HG03342 (cell line): ENCODE results near the gene RIMBP2.

Experiments
- ATAC-seq: cut with Tn5 transposase; IDR thresholded peaks from one replicate; pipeline ENCODE4 v1.9.1; 2021; ENCODE audit warnings: mild to moderate bottlenecking, moderate library complexity; ENCODE audit not compliant: unreplicated experiment

RIMBP2 gene

GRCh38 chr12:130685850-130686249 lies 30.2 kb downstream of the RIMBP2 start:
- no peak for ATAC-seq

DNA sequence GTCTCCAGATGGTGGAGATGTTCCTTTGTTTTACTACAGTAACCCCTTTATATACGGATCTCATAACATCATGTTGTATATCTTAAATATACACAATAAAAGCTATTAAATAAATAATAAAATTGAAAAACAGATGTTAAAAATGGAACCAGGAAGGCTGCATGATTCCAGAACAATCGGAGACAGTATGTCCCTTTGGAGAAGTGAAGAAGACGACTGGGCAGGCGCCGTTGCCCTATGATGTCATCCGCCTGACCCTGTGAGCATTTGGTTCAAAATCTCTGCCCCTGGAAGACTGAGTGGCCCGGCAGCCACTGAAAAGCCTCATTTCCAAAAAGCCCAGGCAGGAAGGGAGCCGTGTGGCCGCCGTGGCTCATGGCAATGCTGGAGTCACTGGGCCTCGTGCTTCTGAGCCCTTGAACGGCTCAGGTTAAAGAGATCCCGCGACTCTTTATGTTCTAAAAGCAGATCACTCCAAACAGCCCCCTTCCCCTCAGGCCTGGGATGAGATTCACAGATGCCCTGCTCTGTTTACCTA lies 30.8 kb downstream of the RIMBP2 start:
- no peak for ATAC-seq

DNA sequence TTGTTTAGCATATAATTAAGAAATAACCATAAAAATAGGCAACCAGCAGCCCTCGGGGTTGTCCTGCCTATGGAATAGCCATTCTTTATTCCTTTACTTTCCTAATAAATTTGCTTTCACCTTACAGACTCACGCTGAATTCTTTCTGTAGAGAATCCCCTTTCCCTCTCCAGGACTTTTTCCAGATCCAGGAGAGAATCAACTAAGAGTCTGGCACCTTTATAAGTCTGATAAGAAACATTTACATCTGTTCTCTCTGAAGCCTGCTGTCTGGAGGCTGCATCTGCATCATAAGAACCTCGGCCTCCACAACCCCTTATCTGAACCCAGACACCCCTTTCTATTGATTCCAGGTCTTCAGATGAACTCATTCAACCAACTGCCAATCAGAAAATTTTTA lies 32.3 kb downstream of the RIMBP2 start:
- ATAC-seq: no peak

- no peak for ATAC-seq
These were observed 33.0 kb downstream of the RIMBP2 start for GRCh38 chr12:130683080-130683479.

- ATAC-seq: no peak
These were observed 35.6 kb downstream of the RIMBP2 start for GRCh38 chr12:130680451-130680990.

- ATAC-seq: no peak
These were observed 38.0 kb downstream of the RIMBP2 start for GRCh38 chr12:130677957-130678558.

- no peak for ATAC-seq
These were observed 40.3 kb downstream of the RIMBP2 start for GRCh38 chr12:130675791-130676190.

DNA sequence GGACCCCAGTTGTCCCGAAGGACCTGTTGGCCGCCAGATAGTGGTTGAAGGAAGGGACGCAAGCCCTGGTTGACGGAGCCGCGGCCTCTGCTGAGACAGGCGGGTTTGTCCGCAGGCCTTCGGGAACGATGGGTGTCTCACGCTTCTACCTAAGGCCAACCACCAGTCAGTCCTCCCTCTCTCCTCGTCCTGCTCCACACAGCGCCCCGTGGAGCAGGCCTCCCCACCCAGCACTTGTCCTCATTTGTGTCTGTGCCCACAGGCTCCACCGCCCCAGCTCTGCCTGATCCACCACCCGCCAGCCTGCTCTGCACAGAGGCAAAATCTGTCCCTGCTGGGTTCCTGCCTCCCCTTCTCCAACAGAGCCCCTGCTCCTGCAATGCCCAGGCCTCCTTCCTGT lies 41.0 kb downstream of the RIMBP2 start:
- no peak for ATAC-seq

DNA sequence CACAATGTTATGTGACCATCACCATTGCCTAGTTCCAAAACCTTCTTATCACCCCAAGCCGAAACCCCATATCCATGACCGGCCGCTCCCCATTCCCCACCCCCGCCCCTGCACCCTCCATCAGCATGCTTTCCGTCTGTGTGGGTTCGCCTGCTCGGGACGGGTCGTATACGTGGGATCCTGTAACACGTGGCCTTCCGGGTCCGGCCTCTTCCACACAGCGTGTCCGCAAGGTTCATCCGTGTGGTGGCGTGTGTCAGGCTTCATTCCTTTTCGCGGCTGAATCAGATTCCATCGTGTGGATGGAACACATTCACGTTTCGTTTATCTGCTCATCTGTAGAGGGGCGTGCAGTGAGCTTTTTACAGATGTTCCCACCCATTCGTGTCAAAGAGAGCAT lies 41.4 kb downstream of the RIMBP2 start:
- no peak for ATAC-seq

GRCh38 chr12:130673036-130673705 lies 42.9 kb downstream of the RIMBP2 start:
- ATAC-seq: no peak

DNA sequence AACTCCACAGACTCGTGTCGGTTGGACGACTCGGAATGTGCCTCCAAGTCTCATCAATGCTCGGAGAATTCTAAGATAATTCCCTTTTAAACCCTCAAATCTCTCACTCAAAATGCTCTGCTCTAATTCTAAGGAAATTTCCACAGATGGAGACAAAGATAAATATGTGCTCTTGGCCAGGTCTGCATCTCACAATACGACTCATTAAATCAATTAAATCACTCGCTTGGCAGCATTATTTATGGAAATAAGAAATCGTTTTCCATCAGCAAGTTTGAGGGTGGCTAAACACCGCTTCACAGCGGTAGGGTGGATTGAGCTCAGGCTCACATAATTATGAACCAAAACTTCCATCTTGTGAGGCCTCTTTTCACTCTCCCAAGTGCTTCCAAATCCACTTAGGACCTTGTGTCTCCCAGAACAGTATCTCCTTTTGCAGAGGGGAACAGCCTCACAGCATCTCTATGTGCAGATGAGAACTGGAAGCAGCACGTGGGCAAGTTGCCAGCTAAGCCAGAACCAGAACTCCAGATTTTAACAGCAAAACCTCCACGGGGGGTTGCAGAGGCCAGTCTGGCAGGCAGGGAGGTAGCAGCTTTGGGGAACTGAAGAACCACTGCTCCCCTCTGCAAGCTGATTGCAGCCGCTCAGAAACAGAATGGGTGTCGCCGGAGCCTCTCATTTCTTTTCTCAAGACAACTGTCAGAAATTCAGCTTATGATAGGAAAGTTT lies 43.8 kb downstream of the RIMBP2 start:
- no peak for ATAC-seq

DNA sequence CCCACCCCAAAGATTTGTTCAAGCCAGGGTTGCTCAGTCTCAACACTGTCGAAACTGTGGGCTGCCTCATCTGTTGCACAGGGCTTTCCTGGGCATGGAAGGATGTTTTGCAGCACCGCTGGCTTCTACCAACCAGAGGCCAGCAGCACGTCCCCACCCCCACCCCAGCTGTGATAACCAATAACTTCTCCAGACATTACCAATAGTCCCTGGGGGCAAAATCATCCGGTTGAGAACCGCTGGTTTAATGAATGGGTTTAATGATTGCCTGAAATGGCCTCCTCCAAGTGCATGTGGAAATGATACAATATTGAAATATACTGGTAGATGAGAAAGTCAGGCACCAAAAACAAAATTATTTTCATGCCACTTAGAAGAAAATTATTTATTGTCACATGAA lies 44.5 kb downstream of the RIMBP2 start:
- no peak for ATAC-seq

DNA sequence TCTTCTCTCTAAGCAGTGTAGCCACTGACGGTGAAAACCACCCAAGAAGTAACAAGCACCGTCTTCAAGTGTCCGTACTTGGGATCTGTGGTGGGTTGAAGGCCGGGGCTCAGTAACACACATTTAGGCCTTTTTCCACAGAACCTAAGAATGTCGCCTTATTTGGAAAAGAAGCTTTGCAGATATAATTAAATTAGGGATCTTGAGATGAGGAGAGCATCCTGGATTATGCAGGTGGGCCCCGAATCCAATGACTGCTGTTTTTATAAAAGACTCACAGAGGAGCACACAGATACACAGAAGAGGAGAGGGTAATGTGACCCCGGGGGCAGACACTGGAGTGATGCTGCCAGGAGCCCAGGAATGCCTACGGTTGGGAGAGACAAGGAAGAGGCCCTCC lies 46.3 kb downstream of the RIMBP2 start:
- no peak for ATAC-seq

DNA sequence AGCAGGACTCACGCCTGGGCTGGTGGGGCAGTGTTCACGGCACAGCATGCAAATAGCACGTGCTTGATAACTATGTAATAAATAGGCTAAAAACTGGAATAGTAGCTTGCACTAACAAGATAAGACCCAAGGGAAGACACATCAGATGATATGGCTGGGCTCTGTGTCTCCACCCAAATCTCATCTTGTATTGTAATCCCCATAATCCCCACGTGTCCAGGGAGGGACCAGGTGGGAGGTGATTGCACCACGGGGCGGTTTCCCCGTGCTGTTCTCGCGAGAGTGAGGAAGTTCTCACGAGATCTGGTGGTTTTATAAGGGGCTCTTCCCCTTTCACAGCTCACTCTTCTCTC lies 46.9 kb downstream of the RIMBP2 start:
- no peak for ATAC-seq

- no peak for ATAC-seq
These were observed 47.6 kb downstream of the RIMBP2 start for GRCh38 chr12:130668286-130669204.

- ATAC-seq: no peak
These were observed 48.6 kb downstream of the RIMBP2 start for GRCh38 chr12:130667421-130667960.

DNA sequence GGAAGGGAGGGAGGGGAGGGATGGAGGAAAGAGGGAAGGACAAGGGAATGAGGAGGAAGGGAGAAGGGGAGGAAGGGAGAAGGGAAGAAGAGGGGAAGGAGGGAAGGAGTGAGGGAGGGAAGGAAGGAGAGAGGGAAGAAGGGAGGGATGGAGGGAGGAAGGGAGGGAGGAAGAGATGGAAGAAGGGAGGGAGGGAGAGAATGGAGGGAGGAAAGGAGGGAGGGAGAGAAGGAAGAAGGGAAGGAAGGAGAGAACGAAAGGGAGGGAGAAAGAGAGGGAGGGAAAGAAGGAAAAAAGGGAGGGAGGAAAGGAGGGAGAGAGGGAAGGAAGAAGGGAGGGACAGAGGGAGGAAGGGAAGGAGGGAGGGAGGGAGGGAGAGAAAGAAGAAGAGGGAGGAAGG lies 49.5 kb downstream of the RIMBP2 start:
- ATAC-seq: no peak

DNA sequence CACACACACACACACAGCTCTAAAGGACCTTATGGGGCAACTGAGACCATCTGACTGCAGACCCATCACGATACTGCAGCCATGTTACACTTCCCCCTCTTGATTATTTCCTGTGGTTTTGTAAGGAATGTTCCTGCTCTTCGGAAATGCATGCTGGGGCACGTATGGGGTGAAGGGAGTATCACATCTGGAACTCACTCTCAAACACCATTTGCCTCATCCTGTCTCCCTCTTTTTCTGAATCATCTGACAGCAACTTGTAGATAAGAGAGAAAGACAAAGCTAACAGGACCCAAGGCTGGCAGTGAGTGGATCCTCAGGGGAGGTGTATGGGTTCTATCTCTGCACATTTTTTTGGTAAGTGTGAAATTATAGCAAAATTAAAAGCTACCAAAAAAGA lies 50.3 kb downstream of the RIMBP2 start:
- ATAC-seq: no peak

DNA sequence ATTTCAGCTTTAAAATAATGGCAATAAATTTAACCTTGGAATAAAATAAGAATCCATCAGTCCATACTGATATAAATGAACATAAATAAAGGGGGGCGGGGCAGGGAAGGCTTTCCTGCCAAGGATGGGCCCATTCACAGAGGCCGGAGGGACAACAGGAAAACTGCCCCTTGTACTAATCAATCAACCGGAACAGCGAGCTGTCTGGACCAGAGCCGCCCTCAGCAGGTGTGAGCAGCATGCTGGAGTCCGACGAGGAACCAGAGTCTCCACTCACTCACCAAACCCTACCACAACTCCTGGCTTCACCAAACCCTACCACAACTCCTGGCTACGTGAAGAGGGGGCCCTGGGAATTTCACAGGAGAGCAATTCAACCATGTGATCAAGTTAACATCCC lies 51.3 kb downstream of the RIMBP2 start:
- ATAC-seq: no peak

DNA sequence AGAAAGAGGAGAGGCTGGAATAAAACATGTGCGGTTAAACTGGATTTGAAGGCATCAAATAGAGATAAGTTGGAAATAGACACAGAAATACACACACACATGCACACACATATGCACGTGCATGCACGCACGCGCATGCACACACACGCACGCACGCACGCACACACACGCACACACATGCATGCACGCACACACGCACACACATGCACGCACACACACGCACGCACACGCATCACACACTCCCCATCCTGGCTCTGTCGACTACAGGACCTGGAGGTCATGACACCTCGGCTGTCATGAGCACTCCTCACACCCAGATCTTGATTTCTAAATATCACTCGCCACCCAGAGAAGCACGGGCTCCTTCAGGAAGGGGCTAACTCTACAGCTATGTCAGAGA lies 51.8 kb downstream of the RIMBP2 start:
- ATAC-seq: no peak

DNA sequence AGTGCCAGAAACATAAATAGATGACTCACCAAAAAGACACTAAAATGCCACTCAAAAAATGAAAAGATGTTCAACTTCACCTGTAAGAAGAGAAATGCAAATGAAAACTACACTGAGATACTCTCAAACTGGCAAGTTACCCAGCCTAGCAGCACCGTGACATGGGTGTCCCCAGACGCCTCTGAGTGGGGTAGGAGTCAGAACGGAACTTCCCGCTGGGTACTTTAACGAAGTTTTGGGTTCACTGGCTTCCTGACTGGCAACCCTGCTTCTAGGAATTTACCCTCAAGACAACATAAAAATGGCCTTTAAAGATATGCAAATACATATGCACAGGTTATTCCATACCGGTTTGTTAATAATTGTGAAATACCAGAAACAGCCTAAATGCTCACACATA lies 52.6 kb downstream of the RIMBP2 start:
- ATAC-seq: no peak
